OCI-M1 (cell line): Measurements from ENCODE around the gene TMEM120A.

Experiments
- DNase-seq: peaks from one replicate; lab custom pipeline; 2025; lab: John Stamatoyannopoulos, UW

TMEM120A gene

DNA sequence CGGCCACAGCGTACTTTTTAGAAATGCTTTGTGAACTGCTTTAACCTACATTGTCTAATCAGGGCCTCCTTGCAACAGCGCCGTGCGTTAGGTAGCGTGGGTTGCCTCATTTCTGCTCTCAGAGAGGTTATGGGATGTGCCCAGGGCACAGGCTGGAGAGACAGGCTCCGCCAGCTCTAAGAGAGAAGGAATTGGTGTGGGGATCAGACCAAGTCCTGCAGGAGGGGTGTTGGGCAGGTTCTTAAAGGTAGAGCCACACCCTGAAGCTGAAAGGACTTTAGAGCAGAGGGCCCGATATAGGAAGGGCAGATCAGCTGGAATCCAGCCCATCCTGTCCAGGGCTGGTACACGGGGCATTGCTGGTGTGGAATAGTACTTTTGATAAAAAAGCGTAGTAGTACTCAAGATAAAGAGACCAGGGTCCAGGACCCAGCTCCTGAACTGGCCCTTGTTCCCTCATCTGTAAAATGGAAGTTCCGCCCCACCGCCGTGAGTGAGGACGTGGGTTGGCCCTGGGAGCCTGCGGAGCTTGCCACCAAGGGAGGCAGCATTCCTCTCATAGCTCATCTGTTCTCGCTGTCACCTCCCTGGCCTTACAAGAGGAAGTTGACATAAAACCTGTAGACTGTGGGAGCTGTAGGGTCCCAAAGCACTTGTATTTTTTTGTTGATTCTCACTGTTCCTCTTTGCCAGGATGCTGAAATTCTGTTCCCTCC, 37.2 kb downstream of the TMEM120A start:
- no peak for DNase-seq

DNA sequence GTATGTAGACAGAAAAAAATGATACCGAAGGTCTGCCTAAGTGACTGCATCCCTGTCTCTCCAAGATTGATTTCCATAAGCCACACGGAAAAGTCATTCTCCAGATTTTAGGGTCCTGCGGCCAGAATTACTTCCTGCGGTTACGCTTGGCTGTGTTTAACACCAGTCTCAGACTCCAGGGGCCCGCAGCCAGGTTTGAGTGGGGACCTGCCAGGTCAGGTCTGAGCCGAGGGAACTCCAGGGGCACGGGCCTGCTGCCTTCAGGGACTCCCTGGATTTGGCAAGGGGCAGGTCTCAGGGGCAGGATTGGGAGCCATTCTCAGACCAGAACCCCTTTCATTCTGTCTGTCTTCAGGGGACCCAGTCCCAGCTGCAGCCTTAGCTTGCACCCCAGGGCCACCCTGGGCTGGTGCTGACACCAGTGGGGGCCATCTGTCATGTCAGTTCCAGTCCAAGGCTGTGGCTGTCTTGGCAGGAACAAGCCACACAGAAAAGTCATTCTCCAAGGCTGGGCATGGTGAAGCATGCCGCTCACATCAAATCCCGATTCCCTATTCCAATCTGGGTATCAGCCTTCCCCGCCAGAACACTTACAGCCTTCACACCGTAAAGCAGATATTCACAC, 39.0 kb downstream of the TMEM120A start:
- DNase-seq: no peak

DNA sequence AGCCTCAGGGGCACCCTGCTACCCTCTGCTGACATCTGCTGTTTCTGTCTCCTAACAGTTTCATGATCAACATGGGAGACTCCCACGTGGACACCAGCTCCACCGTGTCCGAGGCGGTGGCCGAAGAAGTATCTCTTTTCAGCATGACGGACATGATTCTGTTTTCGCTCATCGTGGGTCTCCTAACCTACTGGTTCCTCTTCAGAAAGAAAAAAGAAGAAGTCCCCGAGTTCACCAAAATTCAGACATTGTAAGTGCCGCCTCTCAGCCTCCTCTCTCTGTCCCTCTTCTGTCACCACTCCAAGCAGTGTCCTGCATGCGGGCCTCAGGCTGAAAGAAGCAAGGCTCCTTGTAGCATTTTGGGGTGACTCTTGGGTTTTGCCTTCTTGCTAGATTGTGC, 40.5 kb downstream of the TMEM120A start:
- no peak for DNase-seq

DNA sequence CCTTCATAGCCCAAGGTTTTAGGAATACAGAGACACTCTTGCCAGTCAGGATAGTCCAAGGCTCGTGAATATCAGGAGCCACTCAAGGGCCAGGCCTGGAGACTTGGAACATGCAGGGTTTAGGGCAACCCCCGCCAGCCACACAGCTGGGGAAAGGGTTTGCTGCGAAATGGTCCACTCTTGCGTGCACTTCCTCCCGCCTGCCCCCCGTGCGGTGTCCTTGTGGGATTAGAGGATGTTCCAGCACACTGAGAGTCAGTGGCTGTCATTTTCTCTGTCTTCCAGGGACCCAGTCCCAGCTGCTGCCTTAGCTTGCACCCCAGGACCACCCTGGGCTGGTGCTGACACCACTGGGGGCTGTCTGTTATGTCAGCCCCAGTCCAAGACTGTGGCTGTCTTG, 41.0 kb downstream of the TMEM120A start:
- DNase-seq: no peak

DNA sequence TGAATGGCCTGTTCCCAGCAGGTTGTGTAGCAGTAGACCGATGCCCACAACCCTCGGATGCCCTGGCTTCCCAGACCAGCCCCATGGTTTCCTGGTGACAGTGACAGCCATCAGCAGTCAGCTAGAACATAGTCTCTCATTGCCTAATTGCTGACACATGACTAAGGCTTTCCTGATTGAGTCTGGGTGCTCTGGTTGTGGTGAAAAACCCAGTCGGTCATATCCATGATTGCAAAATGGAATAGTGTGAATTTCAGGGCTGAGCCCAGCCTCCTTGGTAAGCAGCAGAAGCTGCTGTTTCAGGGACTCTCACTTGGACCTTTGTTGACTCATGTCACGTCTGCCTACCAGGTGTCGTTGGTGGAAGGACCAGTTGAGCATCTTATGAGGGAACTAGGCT, 42.9 kb downstream of the TMEM120A start:
- no peak for DNase-seq

DNA sequence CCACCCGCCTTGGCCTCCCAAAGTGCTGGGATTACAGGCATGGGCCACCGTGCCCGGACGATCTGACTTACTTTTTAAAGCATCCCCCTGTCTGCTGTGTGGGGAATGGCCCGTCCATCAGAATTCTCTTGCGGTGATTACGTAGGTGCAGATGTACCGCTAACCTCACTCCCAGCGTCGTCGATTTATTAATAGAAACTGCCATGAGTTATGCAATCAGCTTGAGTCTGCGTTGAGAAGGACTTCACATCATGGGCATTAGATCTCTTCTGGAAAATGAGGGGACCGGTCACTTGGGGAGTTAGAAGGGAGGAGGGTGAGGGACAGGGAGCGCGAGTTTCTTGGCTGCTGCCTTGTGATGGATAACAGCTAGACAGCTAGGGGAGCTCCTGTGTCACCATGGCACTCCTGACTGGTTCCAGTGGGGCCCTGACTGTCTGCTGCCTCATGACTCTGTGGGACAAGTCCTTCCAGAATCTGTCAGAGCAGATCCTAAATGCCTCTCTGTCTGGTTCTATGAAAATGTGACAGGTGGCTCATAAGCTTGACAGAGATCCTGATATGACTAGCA, 44.2 kb downstream of the TMEM120A start:
- no peak for DNase-seq

DNA sequence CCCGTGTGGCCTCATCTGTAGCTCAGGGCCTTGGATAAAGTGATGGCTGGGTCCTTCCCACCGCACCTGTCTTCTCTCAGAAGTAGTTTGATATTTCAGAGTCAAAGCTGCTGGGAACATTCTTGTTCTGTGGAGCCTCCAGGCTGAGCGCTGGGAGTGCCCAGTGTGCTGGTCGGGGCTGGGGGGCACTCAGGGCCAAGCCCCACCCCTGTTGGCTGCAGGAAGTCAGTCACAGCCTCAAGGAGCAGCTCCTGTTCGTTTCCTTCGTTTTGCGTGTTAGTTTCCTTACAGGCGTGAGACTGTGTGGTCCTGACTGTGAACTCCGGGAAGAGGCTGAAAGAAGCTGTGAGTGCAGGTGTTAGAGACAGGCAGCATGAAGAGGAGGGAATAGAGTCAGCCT, 46.2 kb downstream of the TMEM120A start:
- DNase-seq: no peak

DNA sequence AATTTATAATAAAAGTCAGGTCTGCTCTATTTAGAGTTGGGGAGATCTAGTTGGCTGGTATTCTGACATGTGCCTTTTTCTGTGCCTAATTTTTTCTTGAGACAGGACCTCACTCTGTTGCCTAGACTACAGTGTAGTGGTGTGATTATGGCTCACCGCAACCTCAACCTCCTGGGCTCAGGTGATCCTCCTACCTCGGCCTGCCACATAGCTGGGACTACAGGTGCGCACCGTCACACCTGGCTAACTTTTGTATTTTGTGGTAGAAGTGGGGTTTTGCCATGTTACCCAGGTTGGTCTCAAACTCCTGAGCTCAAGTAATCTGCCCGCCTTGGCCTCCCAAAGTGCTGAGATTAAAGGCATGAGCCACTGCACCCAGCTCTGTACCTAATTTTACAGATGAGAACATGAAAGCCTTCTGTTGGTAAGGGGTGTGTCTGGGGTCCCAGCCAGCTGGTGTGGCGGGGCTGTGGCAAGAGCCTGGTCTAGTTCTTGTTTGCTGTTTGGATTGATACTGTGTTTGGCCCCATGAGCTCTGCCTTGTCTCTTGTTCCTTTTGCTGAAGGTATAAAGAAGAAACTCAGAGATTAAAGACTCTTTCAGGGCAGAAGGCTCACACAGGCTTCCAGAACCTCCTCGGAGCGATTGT, 48.1 kb downstream of the TMEM120A start:
- no peak for DNase-seq

DNA sequence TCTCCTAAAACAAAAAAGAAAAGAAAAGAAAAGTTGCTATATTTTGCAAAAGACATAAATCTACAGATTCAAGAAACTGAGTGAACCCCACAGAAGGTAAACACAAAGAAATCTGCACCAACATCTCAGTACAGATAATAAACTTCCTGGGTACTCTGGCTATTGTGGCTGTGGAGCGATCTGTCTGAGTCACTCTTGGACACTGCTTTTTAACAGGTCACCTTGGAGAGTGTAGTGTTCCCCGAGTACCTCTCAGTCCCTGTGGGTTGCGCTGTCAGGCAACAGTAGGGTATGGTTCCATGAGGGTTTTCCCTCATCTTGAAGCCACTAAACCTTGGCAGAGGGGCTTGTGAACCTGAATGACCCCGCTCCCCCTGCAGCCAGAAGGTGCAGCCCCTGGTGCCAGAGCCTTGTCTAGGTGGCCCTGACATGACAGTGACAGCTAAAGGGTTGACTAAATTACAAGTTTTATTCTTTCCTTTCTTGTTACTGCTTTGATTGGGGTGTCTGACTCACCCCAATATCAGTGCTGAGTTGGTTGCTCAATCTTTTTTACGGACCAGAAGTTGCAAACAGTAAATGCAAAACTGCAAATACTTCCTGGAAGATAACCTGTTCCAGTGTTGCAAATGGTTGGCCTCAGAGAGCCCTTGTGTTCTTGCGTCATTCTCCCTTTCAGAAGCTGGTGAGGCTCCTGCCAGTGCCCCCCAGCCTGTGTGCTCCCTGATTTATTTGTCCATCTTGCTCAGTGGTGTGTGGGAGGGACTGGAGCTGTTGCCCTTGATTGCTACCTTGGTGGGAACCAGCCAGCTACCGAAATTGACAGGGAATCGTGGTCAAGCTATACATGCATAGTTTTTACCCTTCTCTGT, 48.9 kb downstream of the TMEM120A start:
- DNase-seq: no peak

DNA sequence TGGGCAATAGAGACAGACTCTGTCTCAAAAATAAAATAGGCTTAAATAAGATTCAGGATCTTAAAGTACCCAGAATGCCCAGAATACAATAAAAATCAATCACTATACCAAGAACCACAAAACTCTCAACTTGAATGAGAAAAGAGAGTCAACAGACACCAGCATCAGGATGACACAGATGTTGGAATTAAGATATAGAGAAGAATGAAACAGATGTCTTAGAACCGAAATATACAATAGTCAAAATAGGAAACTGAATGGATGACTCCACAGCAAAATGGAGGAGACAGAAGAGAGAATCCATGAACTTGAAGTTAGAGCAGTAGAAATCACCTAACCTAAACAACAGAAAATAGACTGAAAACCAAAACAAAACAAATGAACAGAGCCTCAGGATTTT, 49.9 kb downstream of the TMEM120A start:
- no peak for DNase-seq

DNA sequence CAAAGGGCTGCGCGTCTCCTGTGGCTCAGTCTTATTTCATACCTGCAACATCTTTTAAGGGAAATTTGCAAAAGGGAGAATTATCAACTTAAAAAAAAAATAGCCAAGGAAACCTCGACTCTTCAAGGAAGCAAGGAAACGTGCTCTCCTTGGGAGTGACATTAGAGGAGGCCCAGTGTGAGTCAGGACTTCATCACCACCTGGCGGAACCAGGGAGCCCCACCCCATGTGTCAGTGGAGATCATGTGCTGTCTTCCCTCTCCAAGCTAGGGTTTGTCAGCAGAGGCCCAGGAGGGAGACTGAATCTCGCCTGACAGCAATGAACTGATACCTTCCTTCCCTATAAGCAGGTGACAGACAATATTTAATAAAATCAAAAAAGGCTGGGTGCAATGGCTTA, 50.5 kb downstream of the TMEM120A start:
- no peak for DNase-seq

DNA sequence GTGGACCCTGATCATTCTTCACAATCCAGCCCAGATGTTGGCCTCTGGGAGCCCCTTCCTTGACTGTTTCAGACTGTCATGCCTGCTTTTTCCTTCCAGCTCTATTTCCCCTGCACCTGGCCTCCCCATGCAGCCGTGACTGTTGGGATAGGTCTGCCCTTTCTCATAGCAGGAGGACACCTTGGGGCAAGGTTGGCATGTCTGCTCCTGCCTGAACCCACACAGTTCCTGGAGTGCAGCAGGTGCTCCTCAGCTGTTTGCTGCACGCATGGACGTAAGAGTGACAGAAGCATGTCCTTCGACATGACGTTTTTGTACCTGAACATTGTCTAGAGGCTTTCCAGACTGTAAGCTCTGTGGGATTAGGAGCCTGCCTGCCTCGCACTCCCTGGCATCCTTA, 55.5 kb downstream of the TMEM120A start:
- no peak for DNase-seq

DNA sequence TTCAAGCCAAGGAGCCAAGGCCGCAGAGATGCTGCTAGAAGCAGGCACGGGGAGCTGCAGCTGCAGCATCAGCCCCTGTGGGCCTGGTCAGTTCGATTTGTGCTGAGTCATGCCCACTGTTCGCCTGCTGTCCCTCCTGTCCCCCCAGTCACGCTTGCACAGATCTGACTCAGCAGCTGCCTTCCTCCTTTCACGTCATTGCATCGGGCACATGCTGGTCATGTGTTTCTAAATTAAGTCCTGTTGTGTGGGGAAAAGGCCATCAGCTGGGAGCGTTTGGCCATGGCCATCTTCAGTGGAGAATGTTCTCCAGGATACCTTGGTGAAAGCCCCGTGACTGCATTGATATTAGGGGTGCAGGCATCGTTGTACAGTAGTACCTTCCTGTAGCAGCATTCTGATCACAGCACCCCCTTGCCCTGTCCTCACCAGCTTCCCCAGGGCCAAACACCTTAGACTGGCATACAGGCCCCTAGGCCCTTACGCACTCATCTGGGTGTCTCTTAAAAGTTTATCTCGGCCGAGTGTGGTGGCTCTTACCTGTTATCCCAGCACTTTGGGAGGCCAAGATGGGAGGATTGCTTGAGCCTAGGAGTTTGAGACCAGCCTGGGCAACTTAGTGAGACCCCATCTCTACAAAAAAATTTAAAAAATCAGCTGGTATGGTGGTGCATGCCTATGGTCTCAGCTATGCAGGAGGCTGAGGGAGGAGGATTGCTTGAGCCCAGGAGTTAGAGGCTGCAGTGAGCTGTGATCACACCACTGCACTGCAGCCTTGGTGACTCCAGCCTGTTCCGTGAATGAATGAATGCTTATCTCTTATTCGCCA, 56.2 kb downstream of the TMEM120A start:
- peak; percentile 68 for DNase-seq
